GM23338 (cell line): ENCODE measurements around the gene MTARC1. TPM values are rescaled to one million over a fixed set of nuclear protein-coding genes. Genes with fewer than 3 reads are reported as not detected.

Source experiments
- ATAC-seq: fragments of 200-7000 bp; cut with Tn5 transposase; 3 replicates; pipeline ENCODE4 v1.9.1; 2020
- DNase-seq: peaks from one replicate; pipeline ENCODE4 v3.0.0-alpha.2; 2015; ENCODE audit warnings: low spot score
- H2AFZ ChIP-seq: fragments of 200-600 bp; sonication (generic); 2 replicates; pipeline ENCODE4 v1.8.0; 2016; ENCODE audit warnings: antibody characterized with exemption, mild to moderate bottlenecking, moderate library complexity
- H3F3A ChIP-seq: fragments of 200-600 bp; sonication (generic); replicated peaks from 2 replicates; pipeline ENCODE4 v1.8.0; 2017; ENCODE audit warnings: antibody characterized with exemption, mixed run types, low read depth
- H3K27ac ChIP-seq: fragments of 200-600 bp; sonication (generic); 2 replicates; pipeline ENCODE4 v1.6.1; 2016; ENCODE audit warnings: low read depth
- H3K27me3 ChIP-seq: fragments of 200-600 bp; sonication (generic); 2 replicates; pipeline ENCODE4 v1.8.0; 2016; ENCODE audit warnings: mild to moderate bottlenecking, mixed run types, moderate library complexity; ENCODE audit not compliant: insufficient read depth
- H3K36me3 ChIP-seq: fragments of 200-600 bp; sonication (generic); 2 replicates; pipeline ENCODE4 v1.8.0; 2016; ENCODE audit warnings: mild to moderate bottlenecking; ENCODE audit not compliant: insufficient read depth
- H3K4me1 ChIP-seq: fragments of 200-600 bp; sonication (generic); 2 replicates; pipeline ENCODE4 v1.8.0; 2016; ENCODE audit warnings: mild to moderate bottlenecking, moderate library complexity; ENCODE audit not compliant: insufficient read depth
- H3K4me2 ChIP-seq: fragments of 200-600 bp; sonication (generic); 2 replicates; pipeline ENCODE4 v1.7.1; 2017; ENCODE audit warnings: mixed run types
- H3K4me3 ChIP-seq: fragments of 200-600 bp; sonication (generic); 2 replicates; pipeline ENCODE4 v1.6.1; 2016; ENCODE audit warnings: mixed run types
- H3K79me2 ChIP-seq: fragments of 200-600 bp; sonication (generic); replicated peaks from 2 replicates; pipeline ENCODE4 v1.8.0; 2017; ENCODE audit warnings: mild to moderate bottlenecking; ENCODE audit not compliant: insufficient read depth
- H3K9me2 ChIP-seq: fragments of 200-600 bp; sonication (generic); 2 replicates; pipeline ENCODE4 v1.8.0; 2017; ENCODE audit not compliant: insufficient read depth
- H4K20me1 ChIP-seq: fragments of 200-600 bp; sonication (generic); replicated peaks from 2 replicates; pipeline ENCODE4 v1.8.0; 2017; ENCODE audit warnings: mild to moderate bottlenecking; ENCODE audit not compliant: insufficient read depth
- H3K27ac Mint-ChIP-seq: 2 replicates; pipeline ENCODE4 v1.8.0; 2020; ENCODE audit warnings: inconsistent platforms, mild to moderate bottlenecking, moderate library complexity, mixed read lengths
- H3K27me3 Mint-ChIP-seq: 3 replicates; pipeline ENCODE4 v1.8.0; 2022; ENCODE audit warnings: low read depth, mild to moderate bottlenecking, moderate library complexity, mixed read lengths, inconsistent platforms; ENCODE audit not compliant: insufficient read depth, poor library complexity
- H3K36me3 Mint-ChIP-seq: 3 replicates; pipeline ENCODE4 v1.8.0; 2021; ENCODE audit warnings: low read depth, mild to moderate bottlenecking, inconsistent platforms, moderate library complexity, mixed read lengths
- H3K4me1 Mint-ChIP-seq: 3 replicates; pipeline ENCODE4 v1.8.0; 2020; ENCODE audit warnings: mild to moderate bottlenecking, inconsistent platforms, mixed read lengths
- H3K4me3 Mint-ChIP-seq: 3 replicates; pipeline ENCODE4 v1.8.0; 2021; ENCODE audit warnings: moderate library complexity, mild to moderate bottlenecking, inconsistent platforms, mixed read lengths
- H3K9me3 Mint-ChIP-seq: 3 replicates; pipeline ENCODE4 v1.8.0; 2020; ENCODE audit warnings: moderate library complexity, mild to moderate bottlenecking, inconsistent platforms, mixed read lengths
- CREB1 ChIP-seq: fragments of 250-450 bp; sonication (Bioruptor Pico); IDR thresholded peaks from 2 replicates; pipeline ENCODE4 v1.5.0; 2020; ENCODE audit warnings: low read depth, mild to moderate bottlenecking, moderate library complexity
- ETS1 ChIP-seq: IDR thresholded peaks from 2 replicates; pipeline ENCODE4 v1.6.1; 2016; ENCODE audit warnings: antibody characterized with exemption
- NANOG ChIP-seq: IDR thresholded peaks from 2 replicates; pipeline ENCODE4 v1.6.1; 2016; ENCODE audit warnings: antibody characterized with exemption, borderline replicate concordance
- POLR2AphosphoS5 ChIP-seq: IDR thresholded peaks from 2 replicates; pipeline ENCODE4 v1.6.1; 2016; ENCODE audit warnings: antibody characterized with exemption, low read depth
- STAT1 ChIP-seq: IDR thresholded peaks from one replicate; pipeline ENCODE4 v1.6.1; 2016; ENCODE audit warnings: antibody characterized with exemption; ENCODE audit not compliant: unreplicated experiment
- ZNF331 ChIP-seq: fragments of 250-450 bp; sonication (Bioruptor Pico); IDR thresholded peaks from 2 replicates; pipeline ENCODE4 v1.5.0; 2020; ENCODE audit warnings: low read depth, mild to moderate bottlenecking, moderate library complexity
- ZNF462 ChIP-seq: fragments of 250-450 bp; sonication (Bioruptor Pico); IDR thresholded peaks from 2 replicates; pipeline ENCODE4 v1.5.0; 2020; ENCODE audit warnings: mild to moderate bottlenecking, moderate library complexity
- polyA plus RNA-seq: library from polyadenylated mRNA; unstranded; fragments of >200 nt; fragmentation: Nextera tagmentation; extraction: Ambion mirVana; gene quantifications from 2 replicates; pipeline ENCODE4 v1.2.1, GENCODE V29; 2016
- total RNA-seq: library from RNA; depleted of rRNA; stranded (reverse); fragments of >200 nt; shearing (Covaris generic); gene quantifications from 2 replicates; pipeline ENCODE4 v1.2.3, GENCODE V29; 2014

The MTARC1 gene
- total and polyA plus RNA-seq, 2 experiments from 2014 or later, result 33.9 to 34.6 TPM

- peak; percentile 20 for DNase-seq
- no peak overlapping the region for H3K4me2 ChIP-seq
- Mint-ChIP-seq H3K9me3 (no peaks in the 10 kb centered on the region), H3K27me3 (no peaks in the 10 kb centered on the region), H3K36me3 (peaks cover 11% of the 10 kb centered on the region; the same call in 1 of the 3 replicates), H3K4me1 (peaks cover 14% of the 10 kb centered on the region), H3K27ac (no peak overlapping the region), H3K4me3 (no peak overlapping the region; the same call in 2 of the 3 replicates)
- no peaks in the 10 kb centered on the region for H4K20me1 ChIP-seq
- no peak for ATAC-seq
- no peak overlapping the region for H3K27ac ChIP-seq
- no peaks in the 10 kb centered on the region for H3K79me2 ChIP-seq
- no peaks in the 10 kb centered on the region for H3K9me2 ChIP-seq
- TF ChIP-seq STAT1, result no peak
- no peaks in the 10 kb centered on the region for H3K36me3 ChIP-seq
- H2AFZ ChIP-seq, result no peak overlapping the region
- H3K4me3 ChIP-seq, result no peak overlapping the region
- no peaks in the 10 kb centered on the region for H3F3A ChIP-seq
- no peaks in the 10 kb centered on the region for H3K4me1 ChIP-seq
- no peaks in the 10 kb centered on the region for H3K27me3 ChIP-seq
These were observed 37.6 kb downstream of the MTARC1 start for GRCh38 chr1:220824031-220824989.

- Mint-ChIP-seq H3K27ac (no peak overlapping the region), H3K4me1 (peaks cover 14% of the 10 kb centered on the region), H3K4me3 (no peak overlapping the region), H3K9me3 (no peaks in the 10 kb centered on the region), H3K27me3 (peaks cover 2% of the 10 kb centered on the region), H3K36me3 (no peaks in the 10 kb centered on the region)
- Histone ChIP-seq H3K36me3 (no peaks in the 10 kb centered on the region; the same call in 1 of the 2 replicates), H4K20me1 (no peaks in the 10 kb centered on the region), H3F3A (no peaks in the 10 kb centered on the region), H3K4me3 (no peak overlapping the region), H3K4me1 (no peaks in the 10 kb centered on the region), H3K9me2 (no peaks in the 10 kb centered on the region), H3K4me2 (no peak overlapping the region), H3K27ac (no peak overlapping the region), H3K27me3 (no peaks in the 10 kb centered on the region), H2AFZ (no peak overlapping the region), H3K79me2 (no peaks in the 10 kb centered on the region)
- ATAC-seq, result no peak
- DNase-seq, result no peak
- TF ChIP-seq POLR2AphosphoS5, result no peak
These were observed 39.3 kb downstream of the MTARC1 start for GRCh38 chr1:220825819-220826551.

GRCh38 chr1:220826729-220827128 is 40.0 kb downstream of the MTARC1 start:
- ATAC-seq, result no peak
- peaks cover 14% of the 10 kb centered on the region for H3K4me1 Mint-ChIP-seq
- H3K36me3 Mint-ChIP-seq, result 0 out of 3 replicates have a peak, but pooled peaks cover 3% of the 10 kb centered on the region
- TF ChIP-seq NANOG, result no peak
- TF ChIP-seq ZNF462, result no peak
- TF ChIP-seq ETS1, result no peak
- TF ChIP-seq CREB1 (CRISPR knock-in tag), result no peak
- TF ChIP-seq STAT1, result no peak
- no peak for TF ChIP-seq ZNF331

More at GRCh38 chr1:220826729-220827128, 40.0 kb downstream of the MTARC1 start:
- Histone ChIP-seq H3F3A (no peaks in the 10 kb centered on the region), H2AFZ (no peak overlapping the region), H3K4me3 (no peak overlapping the region), H3K27ac (no peak overlapping the region), H3K79me2 (no peaks in the 10 kb centered on the region), H3K4me2 (no peak overlapping the region), H3K36me3 (no peaks in the 10 kb centered on the region; the same call in 1 of the 2 replicates), H3K4me1 (no peaks in the 10 kb centered on the region), H3K27me3 (no peaks in the 10 kb centered on the region), H4K20me1 (no peaks in the 10 kb centered on the region), H3K9me2 (no peaks in the 10 kb centered on the region)
- Mint-ChIP-seq H3K27me3 (peaks cover 2% of the 10 kb centered on the region), H3K9me3 (no peaks in the 10 kb centered on the region), H3K4me3 (no peak overlapping the region), H3K27ac (no peak overlapping the region)
- DNase-seq, result no peak
